Endometrium (tissue), 2 donors: ENCODE measurements around the gene SNX32.

ENCODE experiments used
- FAIRE-seq: peaks from 2 replicates; lab custom pipeline; 2012; peaks lifted over from hg19 to GRCh38; lab: Jason Lieb, UNC
- donor health status: control.
- donor health status: control.

SNX32 gene

GRCh38 chr11:65868907-65869306 lies 35.1 kb downstream of the SNX32 start:
- FAIRE-seq, result no peak

- FAIRE-seq, result no peak
These were observed 36.0 kb downstream of the SNX32 start for GRCh38 chr11:65869643-65870306.

GRCh38 chr11:65870307-65870658 lies 36.5 kb downstream of the SNX32 start:
- no peak for FAIRE-seq

DNA sequence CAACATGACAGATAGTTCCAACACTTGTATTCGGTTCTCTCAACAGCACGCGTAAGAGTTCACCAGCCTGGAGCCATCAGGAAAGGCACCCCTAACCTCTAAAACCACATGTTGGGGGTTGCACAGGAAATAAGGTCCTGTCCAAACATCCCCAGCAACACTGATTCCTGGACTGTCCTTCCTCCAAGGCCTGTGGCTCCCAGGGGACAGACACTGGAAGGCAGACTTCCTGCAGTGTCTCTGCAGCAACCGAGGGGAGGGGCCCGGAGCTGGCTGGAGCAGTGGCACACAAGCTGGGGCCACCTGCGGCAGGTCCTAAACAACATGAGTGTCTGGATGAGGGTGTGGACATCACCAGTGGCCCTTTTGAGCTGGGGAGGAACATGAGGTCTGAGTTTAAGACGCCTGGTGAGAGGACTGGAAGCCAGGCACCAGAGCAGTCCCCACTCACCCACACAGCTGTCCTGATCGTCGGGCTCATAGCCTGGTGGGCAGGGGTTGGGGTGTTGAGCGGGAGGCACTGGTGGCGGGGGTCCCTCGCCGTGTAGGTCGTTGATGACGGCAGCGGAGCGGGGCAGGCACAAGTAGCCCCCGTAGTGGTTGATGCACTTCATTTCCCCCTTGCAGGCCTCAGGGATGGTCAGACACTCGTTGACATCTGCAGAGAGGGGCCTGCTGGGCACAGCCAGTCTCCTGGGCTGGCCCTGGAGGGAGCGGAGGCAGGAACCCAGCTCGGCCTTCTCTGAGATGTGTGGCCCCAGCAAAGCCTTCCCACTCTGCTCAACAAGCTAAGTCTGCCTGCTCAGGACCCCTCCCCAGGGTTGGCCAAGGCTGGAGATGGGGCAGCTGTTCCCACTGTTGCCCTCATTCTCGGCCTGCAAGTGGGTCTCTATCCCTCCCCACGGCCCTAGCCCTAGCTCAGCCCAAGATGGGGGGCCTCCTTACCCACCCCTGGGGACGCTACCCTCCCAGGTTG lies 37.2 kb downstream of the SNX32 start:
- FAIRE-seq, result no peak

GRCh38 chr11:65871811-65872548 lies 38.2 kb downstream of the SNX32 start:
- no peak for FAIRE-seq

- FAIRE-seq, result no peak
These were observed 39.0 kb downstream of the SNX32 start, which contains the start of gene EFEMP2 for GRCh38 chr11:65872586-65873317. TSS of gene EFEMP2 (minus strand) at chr11:65872800. CDS start at chr11:65872354, 446 bp downstream.

GRCh38 chr11:65873318-65874156 lies 39.8 kb downstream of the SNX32 start:
- peak; percentile 80 for FAIRE-seq

- no peak for FAIRE-seq
These were observed 45.9 kb downstream of the SNX32 start, which contains the start of gene CTSW for GRCh38 chr11:65879617-65880016. TSS of gene CTSW (plus strand) at chr11:65879837. CDS start at chr11:65879855, 18 bp downstream.

GRCh38 chr11:65880027-65880426 lies 46.3 kb downstream of the SNX32 start:
- FAIRE-seq, result no peak

DNA sequence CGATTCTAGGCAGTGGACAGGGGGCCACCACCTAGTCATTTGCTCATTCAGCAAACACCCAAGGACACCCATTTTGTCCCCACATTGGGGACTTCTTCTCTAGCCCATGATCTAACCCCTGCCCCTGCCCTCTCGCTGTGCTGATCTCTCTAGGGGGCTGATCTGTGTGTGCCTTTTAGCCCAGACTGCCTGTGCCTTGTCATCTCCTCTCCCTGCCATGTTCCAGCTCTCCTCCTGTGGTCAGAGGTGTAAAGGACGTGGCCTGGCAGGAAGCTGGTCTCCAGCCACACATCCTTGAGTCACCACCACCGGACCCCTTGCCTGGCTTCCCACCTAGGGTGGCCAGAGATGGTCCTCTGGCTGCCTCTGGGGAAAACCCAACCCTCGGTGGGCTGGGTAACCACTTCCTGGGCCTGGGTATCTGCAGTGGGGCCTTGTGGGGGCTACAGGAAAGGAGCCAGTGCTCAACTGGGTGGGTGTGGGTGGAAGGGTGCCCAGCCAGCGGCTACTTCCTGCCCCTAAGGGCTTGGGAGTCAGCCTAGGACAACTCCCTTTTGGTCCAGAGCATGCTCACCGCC lies 47.2 kb downstream of the SNX32 start:
- no peak for FAIRE-seq

DNA sequence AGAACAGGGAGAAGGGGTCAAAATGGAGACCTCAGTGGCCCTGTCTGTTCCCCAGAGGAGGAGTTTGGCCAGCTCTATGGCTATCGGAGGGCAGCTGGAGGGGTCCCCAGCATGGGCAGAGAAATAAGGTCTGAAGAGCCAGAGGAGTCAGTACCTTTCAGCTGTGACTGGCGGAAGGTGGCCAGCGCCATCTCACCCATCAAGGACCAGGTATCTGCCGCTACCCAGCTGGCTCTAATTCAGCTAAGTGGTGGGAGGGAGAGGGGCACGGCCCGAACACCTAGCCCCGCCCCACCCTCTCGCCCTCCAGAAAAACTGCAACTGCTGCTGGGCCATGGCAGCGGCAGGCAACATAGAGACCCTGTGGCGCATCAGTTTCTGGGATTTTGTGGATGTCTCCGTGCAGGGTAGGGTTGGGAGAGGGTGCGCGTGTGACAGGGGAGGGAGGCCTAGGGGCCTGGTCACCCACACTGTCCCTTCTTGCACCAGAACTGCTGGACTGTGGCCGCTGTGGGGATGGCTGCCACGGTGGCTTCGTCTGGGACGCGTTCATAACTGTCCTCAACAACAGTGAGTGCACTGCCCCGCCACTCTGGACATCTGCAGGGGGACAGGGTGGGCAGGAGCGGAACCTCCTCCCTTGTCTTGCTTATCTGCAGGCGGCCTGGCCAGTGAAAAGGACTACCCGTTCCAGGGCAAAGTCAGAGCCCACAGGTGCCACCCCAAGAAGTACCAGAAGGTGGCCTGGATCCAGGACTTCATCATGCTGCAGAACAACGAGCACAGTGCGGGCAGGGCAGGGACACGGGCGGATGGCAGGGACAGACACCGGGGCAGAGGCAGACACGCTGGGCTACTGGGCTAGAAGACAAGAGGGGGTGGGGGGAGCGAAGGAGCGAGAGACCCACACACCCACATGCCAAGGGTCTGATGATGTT lies 48.6 kb downstream of the SNX32 start:
- FAIRE-seq, result no peak

DNA sequence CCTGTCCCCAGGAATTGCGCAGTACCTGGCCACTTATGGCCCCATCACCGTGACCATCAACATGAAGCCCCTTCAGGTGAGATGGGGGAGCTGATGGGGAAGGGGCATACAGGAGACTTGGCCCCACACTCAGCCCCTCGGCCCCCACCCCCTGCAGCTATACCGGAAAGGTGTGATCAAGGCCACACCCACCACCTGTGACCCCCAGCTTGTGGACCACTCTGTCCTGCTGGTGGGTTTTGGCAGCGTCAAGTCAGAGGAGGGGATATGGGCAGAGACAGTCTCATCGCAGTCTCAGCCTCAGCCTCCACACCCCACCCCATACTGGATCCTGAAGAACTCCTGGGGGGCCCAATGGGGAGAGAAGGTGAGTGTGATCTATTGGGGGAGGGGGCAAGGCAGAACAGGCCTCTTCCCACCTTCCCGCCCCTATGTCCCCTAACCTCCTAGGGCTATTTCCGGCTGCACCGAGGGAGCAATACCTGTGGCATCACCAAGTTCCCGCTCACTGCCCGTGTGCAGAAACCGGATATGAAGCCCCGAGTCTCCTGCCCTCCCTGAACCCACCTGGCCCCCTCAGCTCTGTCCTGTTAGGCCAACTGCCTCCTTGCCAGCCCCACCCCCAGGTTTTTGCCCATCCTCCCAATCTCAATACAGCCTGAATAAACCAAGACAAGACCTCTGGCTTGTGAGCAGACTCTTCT lies 49.4 kb downstream of the SNX32 start:
- no peak for FAIRE-seq

DNA sequence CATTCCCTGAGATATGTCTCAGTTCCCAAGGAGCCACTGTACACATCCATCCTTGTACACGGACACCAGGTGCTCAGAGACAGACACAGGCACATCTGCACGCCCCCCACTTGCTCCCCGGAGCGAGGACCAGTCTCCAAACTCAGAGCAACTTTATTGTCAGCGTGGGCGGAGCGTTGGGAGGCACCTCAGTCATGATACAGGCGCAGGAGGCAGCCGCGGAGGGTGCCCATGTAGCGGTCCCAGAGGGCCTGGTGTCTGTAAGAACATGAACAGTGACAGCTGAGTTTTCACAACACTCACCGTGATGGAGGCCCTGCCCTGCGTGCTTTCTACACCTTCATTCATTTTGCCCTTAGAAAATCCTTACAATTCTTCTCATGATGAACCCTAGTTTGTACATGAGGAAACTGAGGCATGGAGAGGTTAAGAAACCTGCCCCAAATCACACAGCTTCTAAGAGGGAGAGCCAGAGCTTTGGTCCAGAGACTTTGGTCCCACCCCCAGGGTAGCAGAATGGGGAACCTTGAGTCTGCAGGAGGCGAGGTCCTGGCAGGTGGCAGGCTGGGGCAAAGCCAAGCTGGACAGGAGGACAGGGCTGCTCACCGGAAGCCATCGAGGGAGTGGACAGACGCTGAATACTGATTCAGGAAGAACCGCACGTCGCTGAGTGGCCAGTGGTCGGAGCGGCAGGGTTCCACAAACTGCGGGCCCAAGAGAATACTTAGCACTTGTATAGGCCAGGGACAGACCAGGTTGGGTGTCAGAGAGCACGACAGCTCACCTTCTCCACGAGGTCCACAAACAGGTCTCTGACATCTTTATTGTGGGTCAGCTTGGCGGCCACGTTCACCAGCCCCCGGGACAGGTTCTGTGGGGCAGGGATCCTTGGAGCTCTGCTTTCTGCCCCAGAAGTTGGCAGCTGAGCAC lies 50.3 kb downstream of the SNX32 start:
- FAIRE-seq, result no peak

DNA sequence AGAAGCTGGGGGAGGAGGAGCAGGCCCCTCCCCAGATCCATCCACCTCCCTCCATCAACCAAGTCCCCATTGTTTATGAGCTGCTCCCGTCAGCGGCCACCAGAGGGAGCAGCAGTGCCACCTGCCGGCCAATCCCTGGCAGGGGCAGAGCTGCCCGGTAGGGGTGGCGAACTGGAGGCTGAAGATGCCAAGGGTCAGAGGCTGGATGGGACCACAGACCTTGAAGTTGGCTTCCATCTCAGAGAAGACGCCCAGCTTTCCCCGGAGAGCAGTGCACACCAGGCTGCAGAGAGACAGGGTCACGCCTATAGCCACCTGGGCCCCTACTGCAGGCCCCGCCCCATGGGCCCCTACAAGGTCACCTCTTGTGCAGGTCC lies 50.9 kb downstream of the SNX32 start:
- FAIRE-seq, result no peak

DNA sequence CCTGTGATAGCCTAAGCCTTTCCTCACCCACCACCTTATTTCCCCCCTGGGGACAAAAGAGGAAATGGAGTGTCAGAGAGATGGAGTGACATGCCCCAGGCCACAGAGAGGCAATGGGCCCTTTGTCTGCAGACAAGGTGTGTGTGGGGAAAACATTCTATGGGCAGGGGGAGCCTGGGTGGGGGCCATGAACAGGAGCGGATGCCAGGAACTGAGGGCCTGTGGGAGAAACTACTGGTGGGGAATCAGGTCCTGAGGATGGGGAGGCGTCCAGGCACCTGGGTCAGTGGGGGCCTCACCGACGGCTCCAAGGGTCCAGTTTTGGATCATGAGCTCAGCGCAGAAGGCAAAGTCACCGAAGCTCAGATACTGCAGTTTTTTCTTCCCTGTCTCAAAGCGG lies 51.5 kb downstream of the SNX32 start:
- FAIRE-seq, result no peak

DNA sequence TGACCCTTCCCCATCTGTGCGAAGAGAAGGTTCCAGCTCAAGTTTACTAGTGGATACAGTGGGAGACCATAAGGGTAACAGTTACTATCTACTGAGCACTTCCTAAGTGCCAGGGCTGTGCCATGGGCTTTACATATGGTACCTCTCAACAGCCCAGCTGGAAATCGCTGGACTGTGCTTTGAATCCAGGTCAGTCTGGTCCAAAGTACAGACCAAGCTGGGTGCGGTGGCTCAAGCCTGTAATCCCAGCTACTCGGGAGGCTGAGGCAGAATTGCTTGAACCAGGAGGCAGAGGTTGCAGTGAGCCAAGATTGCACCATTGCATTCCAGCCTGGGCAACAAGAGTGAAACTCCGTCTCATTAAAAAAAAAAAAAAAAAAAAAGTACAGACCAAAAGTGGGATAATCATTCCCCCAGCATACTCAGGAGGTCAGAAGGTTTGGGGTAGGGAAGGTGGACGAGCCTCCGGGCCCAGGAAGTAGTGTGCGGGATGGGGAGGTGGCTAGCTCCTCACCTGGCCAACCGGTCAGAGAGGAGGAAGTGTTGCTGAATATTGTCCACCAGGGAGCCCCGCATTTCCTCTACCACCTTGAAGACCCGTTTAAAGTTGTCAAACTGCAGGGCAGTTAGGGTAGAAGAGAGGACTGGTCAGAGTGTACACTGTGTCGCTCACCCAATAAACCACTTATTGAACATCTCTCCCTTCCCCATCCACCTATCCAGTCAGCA lies 52.2 kb downstream of the SNX32 start:
- no peak for FAIRE-seq
